IMR-90 (cell line): ENCODE results near the gene AVPI1. TPM values are rescaled to one million over a fixed set of nuclear protein-coding genes. Genes with fewer than 3 reads are reported as not detected.

Experiments
- ATAC-seq: fragments of 200-7000 bp; cut with Tn5 transposase; 2 replicates; pipeline ENCODE4 v1.9.1; 2020; ENCODE audit warnings: low read depth, mild to moderate bottlenecking, moderate library complexity
- BruUV-seq: library from RNA; stranded (reverse); fragments of 400-500 nt; replicated peaks from 2 replicates; lab custom pipeline; 2021; lab: Mats Ljungman, UMichigan
- CTCF ChIA-PET: fragments of 300-600 bp; formaldehyde crosslinking; extraction: SDS; loops from one replicate; lab custom pipeline; 2021; ENCODE audit warnings: antibody characterized with exemption; lab: Yijun Ruan, JAX
- POLR2A ChIA-PET: fragments of 300-600 bp; sonication (Branson Sonifier 250); formaldehyde crosslinking; loops from one replicate; lab custom pipeline; 2022; ENCODE audit warnings: antibody characterized with exemption; ENCODE audit not compliant: unreplicated experiment; lab: Charles Lee
- DNase-seq: peaks from one replicate; pipeline ENCODE4 v3.0.0; 2013
- H2AFZ ChIP-seq: replicated peaks from 2 replicates; pipeline ENCODE3; 2013; ENCODE audit warnings: low read length, mild to moderate bottlenecking; ENCODE audit not compliant: poor library complexity
- H2AK5ac ChIP-seq: 2 replicates; pipeline ENCODE4 v1.6.1; 2013; ENCODE audit warnings: low read depth, low read length, inconsistent platforms
- H2AK9ac ChIP-seq: replicated peaks from 2 replicates; pipeline ENCODE3; 2013; ENCODE audit warnings: mild to moderate bottlenecking, low read depth, low read length, moderate library complexity; ENCODE audit not compliant: poor library complexity
- H2BK120ac ChIP-seq: 2 replicates; pipeline ENCODE4 v1.6.1; 2013; ENCODE audit warnings: low read depth, low read length, inconsistent platforms
- H2BK15ac ChIP-seq: 3 replicates; pipeline ENCODE4 v1.6.1; 2013; ENCODE audit warnings: low read depth, low read length, inconsistent platforms
- H2BK20ac ChIP-seq: 2 replicates; pipeline ENCODE4 v1.6.1; 2013; ENCODE audit warnings: low read depth, mild to moderate bottlenecking, inconsistent platforms, low read length, moderate library complexity
- H2BK5ac ChIP-seq: 2 replicates; pipeline ENCODE4 v1.6.1; 2013; ENCODE audit warnings: mild to moderate bottlenecking, low read depth, low read length, inconsistent platforms; ENCODE audit not compliant: poor library complexity, severe bottlenecking
- H3K14ac ChIP-seq: replicated peaks from 2 replicates; pipeline ENCODE4 v1.6.1; 2013; ENCODE audit warnings: low read depth, low read length, inconsistent platforms
- H3K18ac ChIP-seq: 2 replicates; pipeline ENCODE4 v1.6.1; 2013; ENCODE audit warnings: low read depth, low read length, control low read depth
- H3K23ac ChIP-seq: 2 replicates; pipeline ENCODE4 v1.6.1; 2013; ENCODE audit warnings: low read depth, low read length, inconsistent platforms
- H3K27ac ChIP-seq: 2 replicates; pipeline ENCODE4 v1.5.1; 2013; ENCODE audit warnings: mild to moderate bottlenecking, control low read depth, low read length; ENCODE audit not compliant: insufficient read depth
- H3K27me3 ChIP-seq: 2 replicates; pipeline ENCODE4 v1.6.1; 2013; ENCODE audit warnings: low read length; ENCODE audit not compliant: control insufficient read depth, insufficient read depth
- H3K36me3 ChIP-seq: 2 replicates; pipeline ENCODE4 v1.6.1; 2013; ENCODE audit warnings: low read length, mixed read lengths; ENCODE audit not compliant: control insufficient read depth, insufficient read depth
- H3K4ac ChIP-seq: 2 replicates; pipeline ENCODE4 v1.6.1; 2013; ENCODE audit warnings: low read depth, low read length, inconsistent platforms
- H3K4me1 ChIP-seq: 2 replicates; pipeline ENCODE4 v1.6.1; 2013; ENCODE audit warnings: low read length, mixed read lengths; ENCODE audit not compliant: control insufficient read depth, insufficient read depth
- H3K4me2 ChIP-seq: 2 replicates; pipeline ENCODE4 v1.6.1; 2013; ENCODE audit warnings: low read depth, mild to moderate bottlenecking, control low read depth, low read length, moderate library complexity
- H3K4me3 ChIP-seq: 2 replicates; pipeline ENCODE4 v1.5.1; 2013; ENCODE audit warnings: low read depth, mild to moderate bottlenecking, control low read depth, low read length, moderate library complexity; ENCODE audit not compliant: insufficient read depth
- H3K56ac ChIP-seq: 2 replicates; pipeline ENCODE4 v1.6.1; 2013; ENCODE audit warnings: low read length, inconsistent platforms; ENCODE audit not compliant: insufficient read depth; ENCODE audit errors: extremely low read depth
- H3K79me1 ChIP-seq, 2 experiments: 2 replicates each; pipeline ENCODE4 v1.6.1; 2013; ENCODE audit warnings: low read length in 2 of 2, inconsistent platforms in 1 of 2, low read depth in 1 of 2
- H3K9ac ChIP-seq: 2 replicates; pipeline ENCODE4 v1.6.1; 2013; ENCODE audit warnings: low read depth, low read length, control low read depth
- H3K9me1 ChIP-seq: 2 replicates; pipeline ENCODE4 v1.6.1; 2013; ENCODE audit warnings: low read length, inconsistent platforms; ENCODE audit not compliant: insufficient read depth
- H3K9me3 ChIP-seq: 2 replicates; pipeline ENCODE4 v1.6.1; 2013; ENCODE audit warnings: low read length; ENCODE audit not compliant: control insufficient read depth, insufficient read depth
- H4K20me1 ChIP-seq: 2 replicates; pipeline ENCODE4 v1.6.1; 2013; ENCODE audit warnings: low read length, inconsistent platforms; ENCODE audit not compliant: insufficient read depth
- H4K5ac ChIP-seq: 2 replicates; pipeline ENCODE4 v1.6.1; 2013; ENCODE audit warnings: mild to moderate bottlenecking, low read depth, low read length, control low read depth
- H4K8ac ChIP-seq, 2 experiments: 2 replicates each; pipeline ENCODE4 v1.6.1; 2013; ENCODE audit warnings: low read depth in 2 of 2, low read length in 2 of 2, control low read depth in 1 of 2, inconsistent platforms in 1 of 2
- H4K91ac ChIP-seq: 2 replicates; pipeline ENCODE4 v1.6.1; 2013; ENCODE audit warnings: low read depth, low read length, inconsistent platforms; ENCODE audit not compliant: insufficient read depth
- BHLHE40 ChIP-seq: fragments of 150-350 bp; IDR thresholded peaks from 2 replicates; pipeline ENCODE4 v1.6.1; 2016; ENCODE audit warnings: mild to moderate bottlenecking, low read depth, low read length
- CEBPB ChIP-seq: IDR thresholded peaks from 2 replicates; pipeline ENCODE4 v1.6.1; 2012; ENCODE audit warnings: low read depth, low read length, improper control_type of control experiment
- CHD1 ChIP-seq: IDR thresholded peaks from 2 replicates; pipeline ENCODE4 v1.6.1; 2012; ENCODE audit warnings: low read depth, low read length, improper control_type of control experiment
- FOS ChIP-seq: fragments of 150-350 bp; IDR thresholded peaks from 2 replicates; pipeline ENCODE4 v1.6.1; 2016; ENCODE audit warnings: low read depth, low read length
- MAZ ChIP-seq: IDR thresholded peaks from 2 replicates; pipeline ENCODE4 v1.6.1; 2012; ENCODE audit warnings: low read depth, mild to moderate bottlenecking, low read length, improper control_type of control experiment, moderate library complexity, borderline replicate concordance
- MXI1 ChIP-seq: IDR thresholded peaks from 2 replicates; pipeline ENCODE4 v1.6.1; 2012; ENCODE audit warnings: low read depth, mild to moderate bottlenecking, low read length, moderate library complexity, borderline replicate concordance
- NFE2L2 ChIP-seq: fragments of 150-350 bp; IDR thresholded peaks from 2 replicates; pipeline ENCODE4 v1.6.1; 2016; ENCODE audit warnings: low read depth, mild to moderate bottlenecking, low read length
- RAD21 ChIP-seq: IDR thresholded peaks from 2 replicates; pipeline ENCODE4 v1.6.1; 2012; ENCODE audit warnings: low read length, improper control_type of control experiment
- RCOR1 ChIP-seq: IDR thresholded peaks from 2 replicates; pipeline ENCODE4 v1.6.1; 2012; ENCODE audit warnings: mild to moderate bottlenecking, low read length, improper control_type of control experiment; ENCODE audit not compliant: insufficient replicate concordance
- SMC3 ChIP-seq: fragments of 150-350 bp; IDR thresholded peaks from 2 replicates; pipeline ENCODE4 v1.6.1; 2016; ENCODE audit warnings: low read depth, mild to moderate bottlenecking, antibody characterized with exemption, low read length, moderate library complexity
- USF2 ChIP-seq: fragments of 150-350 bp; IDR thresholded peaks from 2 replicates; pipeline ENCODE4 v1.6.1; 2017; ENCODE audit warnings: mild to moderate bottlenecking, antibody characterized with exemption, low read length, low read depth
- WGBS, 2 experiments: methylation state at CpG; one replicate each; pipeline versions ENCODE4 v1.1.5 to v1.1.7; 2013; ENCODE audit warnings: missing lambda C conversion rate in 2 of 2; ENCODE audit not compliant: insufficient read length in 1 of 2; ENCODE audit errors: extremely low coverage in 2 of 2; 5-methylcytosine and 5-hydroxymethylcytosine counted together
- dilution Hi-C: fragments of 300-500 bp; cut with HindIII; formaldehyde crosslinking; loops from one replicate; pipeline ENCODE4 v1.14.3; 2018; ENCODE audit warnings: low sequenced_read_pairs; ENCODE audit not compliant: unreplicated experiment
- in situ Hi-C: fragments of 300-500 bp; cut with MboI; formaldehyde crosslinking; loops from 3 replicates; pipeline ENCODE4 v1.14.3; 2019; ENCODE audit warnings: low sequenced_read_pairs, inconsistent platforms, mixed read lengths
- intact Hi-C: fragments of 100-400 bp; cut with micrococcal nuclease; formaldehyde crosslinking; loops from 2 replicates; pipeline ENCODE4 v1.10.0; 2022
- polyA plus RNA-seq, 3 experiments: library from polyadenylated mRNA; depleted of rRNA; stranded (reverse); fragments of >200 nt; gene quantifications; 2 replicates each; pipeline ENCODE4 v1.2.3, GENCODE V29; 2012; ENCODE audit warnings: low replicate concordance in 1 of 3
- total RNA-seq: library from RNA; depleted of rRNA; stranded (reverse); fragments of >200 nt; gene quantifications from 2 replicates; pipeline ENCODE4 v1.2.3, GENCODE V29; 2012
- TF ChIP-seq, protein P1 (sequence below): conservative IDR thresholded peaks from 2 replicates; pipeline ENCODE4 v1.5.1; 2012; ENCODE audit warnings: mild to moderate bottlenecking, low read depth, low read length, improper control_type of control experiment
- TF ChIP-seq, protein P2 (sequence below): fragments of 150-350 bp; IDR thresholded peaks from 2 replicates; pipeline ENCODE4 v1.6.1; 2016; ENCODE audit warnings: low read depth, mild to moderate bottlenecking, low read length, moderate library complexity, borderline replicate concordance

The AVPI1 gene
- total and polyA plus RNA-seq, 2 of the 4 experiments (the other 2 are of a cell fraction): 26.7 to 29.8 TPM

DNA sequence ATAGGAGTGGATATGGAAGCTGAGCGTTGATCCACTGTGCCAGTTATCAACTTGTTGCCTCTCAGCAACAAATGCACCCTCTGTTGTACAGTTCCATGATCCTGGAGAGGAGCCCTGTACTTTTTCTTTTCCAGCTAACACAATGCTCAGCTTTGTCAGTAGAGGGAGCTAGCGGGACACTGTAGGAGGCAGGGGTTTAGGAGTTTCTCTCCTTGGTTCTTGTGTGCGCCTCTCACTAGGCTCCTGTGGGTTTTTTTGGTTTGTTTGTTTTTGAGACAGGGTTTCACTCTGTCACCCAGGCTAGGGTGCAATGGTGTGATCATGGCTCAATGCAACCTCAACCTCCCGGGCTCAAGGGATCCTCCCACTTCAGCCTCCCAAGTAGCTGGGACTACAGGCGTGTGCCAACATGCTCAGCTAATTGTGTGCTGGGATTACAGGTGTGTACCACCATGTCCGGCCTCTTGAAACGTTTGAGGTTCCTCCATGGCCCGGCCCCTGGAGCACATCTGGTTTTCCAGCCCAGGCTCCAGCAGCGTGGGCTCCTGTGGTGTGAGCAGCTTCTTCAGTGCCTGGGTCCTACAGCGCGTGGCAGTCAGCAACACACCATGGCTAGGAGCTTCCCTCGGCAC is 14.5 kb upstream of the AVPI1 start:
- H4K5ac ChIP-seq: no peak overlapping the region
- peak overlapping the region; percentile 15; the same call in 1 of the 2 replicates for H3K4ac ChIP-seq
- no TSS peak for BruUV-seq
- peak overlapping the region; percentile 65 for H2AFZ ChIP-seq
- H3K9me1 ChIP-seq: no peaks in the 10 kb centered on the region
- no peak overlapping the region for H3K9ac ChIP-seq
- no peaks in the 10 kb centered on the region for H3K9me3 ChIP-seq
- no peak overlapping the region for H3K4me2 ChIP-seq
- dilution Hi-C loops: no loop called here
- H3K36me3 ChIP-seq: no peaks in the 10 kb centered on the region
- TF ChIP-seq, protein P1, sequence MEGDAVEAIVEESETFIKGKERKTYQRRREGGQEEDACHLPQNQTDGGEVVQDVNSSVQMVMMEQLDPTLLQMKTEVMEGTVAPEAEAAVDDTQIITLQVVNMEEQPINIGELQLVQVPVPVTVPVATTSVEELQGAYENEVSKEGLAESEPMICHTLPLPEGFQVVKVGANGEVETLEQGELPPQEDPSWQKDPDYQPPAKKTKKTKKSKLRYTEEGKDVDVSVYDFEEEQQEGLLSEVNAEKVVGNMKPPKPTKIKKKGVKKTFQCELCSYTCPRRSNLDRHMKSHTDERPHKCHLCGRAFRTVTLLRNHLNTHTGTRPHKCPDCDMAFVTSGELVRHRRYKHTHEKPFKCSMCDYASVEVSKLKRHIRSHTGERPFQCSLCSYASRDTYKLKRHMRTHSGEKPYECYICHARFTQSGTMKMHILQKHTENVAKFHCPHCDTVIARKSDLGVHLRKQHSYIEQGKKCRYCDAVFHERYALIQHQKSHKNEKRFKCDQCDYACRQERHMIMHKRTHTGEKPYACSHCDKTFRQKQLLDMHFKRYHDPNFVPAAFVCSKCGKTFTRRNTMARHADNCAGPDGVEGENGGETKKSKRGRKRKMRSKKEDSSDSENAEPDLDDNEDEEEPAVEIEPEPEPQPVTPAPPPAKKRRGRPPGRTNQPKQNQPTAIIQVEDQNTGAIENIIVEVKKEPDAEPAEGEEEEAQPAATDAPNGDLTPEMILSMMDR: peak; percentile 92
- TF ChIP-seq FOS (no peak), RCOR1 (no peak), CEBPB (no peak), SMC3 (peak; percentile 86), RAD21 (peak; percentile 90), USF2 (no peak), MAZ (0 out of 2 replicates have a peak, but pooled peaks have one; percentile 20), BHLHE40 (no peak), CHD1 (no peak), MXI1 (no peak), NFE2L2 (no peak)
- TF ChIP-seq, protein P2, sequence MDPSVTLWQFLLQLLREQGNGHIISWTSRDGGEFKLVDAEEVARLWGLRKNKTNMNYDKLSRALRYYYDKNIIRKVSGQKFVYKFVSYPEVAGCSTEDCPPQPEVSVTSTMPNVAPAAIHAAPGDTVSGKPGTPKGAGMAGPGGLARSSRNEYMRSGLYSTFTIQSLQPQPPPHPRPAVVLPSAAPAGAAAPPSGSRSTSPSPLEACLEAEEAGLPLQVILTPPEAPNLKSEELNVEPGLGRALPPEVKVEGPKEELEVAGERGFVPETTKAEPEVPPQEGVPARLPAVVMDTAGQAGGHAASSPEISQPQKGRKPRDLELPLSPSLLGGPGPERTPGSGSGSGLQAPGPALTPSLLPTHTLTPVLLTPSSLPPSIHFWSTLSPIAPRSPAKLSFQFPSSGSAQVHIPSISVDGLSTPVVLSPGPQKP: no peak
- H3K4me3 ChIP-seq: no peak overlapping the region
- peak; percentile 100 for ATAC-seq
- POLR2A ChIA-PET: interaction anchor here (0.6 kb wide), 3 partner anchors 12 to 32 kb away, joined by 3 to 4 read pairs (median 3); partner anchors contain the start of gene MARVELD1
- in situ Hi-C loops: no loop called here
- H3K27me3 ChIP-seq: no peaks in the 10 kb centered on the region
- H3K79me1 ChIP-seq: no peaks in the 10 kb centered on the region
- intact Hi-C loops: loop anchor here (1.0 kb wide), 1 partner anchor 30 kb away; no protein-coding TSS in a partner anchor
- H3K56ac ChIP-seq: no peak overlapping the region
- H3K14ac ChIP-seq: no peak overlapping the region
- H3K4me1 ChIP-seq: no peaks in the 10 kb centered on the region; the same call in 1 of the 2 replicates
- no peak overlapping the region for H2BK5ac ChIP-seq
- no peaks in the 10 kb centered on the region for H4K20me1 ChIP-seq
- H2BK120ac ChIP-seq: 0 out of 2 replicates have a peak overlapping the region, but pooled peaks have one; percentile 9
- H2BK15ac ChIP-seq: no peak overlapping the region
- WGBS, 2 experiments: 48% methylated on average over 6 of the region's 12 CpGs; no CpG with 5 or more reads in 1 of the 2 experiments
- no peak overlapping the region for H2BK20ac ChIP-seq
- peak overlapping the region in 1 of 2 experiments; percentile 62; a peak in 1 of 4 replicates for H4K8ac ChIP-seq
- peak; percentile 77 for DNase-seq
- no peak overlapping the region for H3K27ac ChIP-seq
- CTCF ChIA-PET: interaction anchor here (0.7 to 1.8 kb wide), 15 partner anchors 8 to 340 kb away, joined by 3 to 17 read pairs (median 4); partner anchors contain the start of gene AVPI1
- no peak overlapping the region for H2AK9ac ChIP-seq
- H4K91ac ChIP-seq: no peak overlapping the region
- H2AK5ac ChIP-seq: no peak overlapping the region
- no peak overlapping the region for H3K23ac ChIP-seq
- no peak overlapping the region for H3K18ac ChIP-seq
